ENCODE data around the gene PRSS27. TPM values are rescaled to one million over a fixed set of nuclear protein-coding genes. Genes with fewer than 3 reads are reported as not detected.

The PRSS27 gene
- total and polyA plus RNA-seq, 2 experiments from 2014 or later, result 12.1 to 17.0 TPM

GRCh38 chr16:2720719-2721633 is 952 bp upstream of the PRSS27 start:
- Histone ChIP-seq H3K36me3 (no peaks in the 10 kb centered on the region), H3K27ac (peak overlapping the region; percentile 64)
- peak; percentile 87 to 93 for DNase-seq (ENCODE audit: low read depth in 1 of 2, low spot score in 1 of 2)

GRCh38 chr16:2719328-2720063 is 528 bp downstream of the PRSS27 start:
- no peak for DNase-seq (ENCODE audit: low read depth in 1 of 2, low spot score in 1 of 2)
- no peaks in the 10 kb centered on the region for H3K27me3 ChIP-seq
- no peak overlapping the region for H3K4me3 ChIP-seq
- H3K9me3 ChIP-seq (ENCODE audit: low read depth), result no peaks in the 10 kb centered on the region
- TF ChIP-seq, protein P1, sequence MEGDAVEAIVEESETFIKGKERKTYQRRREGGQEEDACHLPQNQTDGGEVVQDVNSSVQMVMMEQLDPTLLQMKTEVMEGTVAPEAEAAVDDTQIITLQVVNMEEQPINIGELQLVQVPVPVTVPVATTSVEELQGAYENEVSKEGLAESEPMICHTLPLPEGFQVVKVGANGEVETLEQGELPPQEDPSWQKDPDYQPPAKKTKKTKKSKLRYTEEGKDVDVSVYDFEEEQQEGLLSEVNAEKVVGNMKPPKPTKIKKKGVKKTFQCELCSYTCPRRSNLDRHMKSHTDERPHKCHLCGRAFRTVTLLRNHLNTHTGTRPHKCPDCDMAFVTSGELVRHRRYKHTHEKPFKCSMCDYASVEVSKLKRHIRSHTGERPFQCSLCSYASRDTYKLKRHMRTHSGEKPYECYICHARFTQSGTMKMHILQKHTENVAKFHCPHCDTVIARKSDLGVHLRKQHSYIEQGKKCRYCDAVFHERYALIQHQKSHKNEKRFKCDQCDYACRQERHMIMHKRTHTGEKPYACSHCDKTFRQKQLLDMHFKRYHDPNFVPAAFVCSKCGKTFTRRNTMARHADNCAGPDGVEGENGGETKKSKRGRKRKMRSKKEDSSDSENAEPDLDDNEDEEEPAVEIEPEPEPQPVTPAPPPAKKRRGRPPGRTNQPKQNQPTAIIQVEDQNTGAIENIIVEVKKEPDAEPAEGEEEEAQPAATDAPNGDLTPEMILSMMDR (IDR thresholded peaks at IDR 0.05; ENCODE audit: low read depth, low read length), result no peak
- no peak overlapping the region for H3K27ac ChIP-seq
- no peaks in the 10 kb centered on the region for H3K4me1 ChIP-seq (ENCODE audit: low read depth)
- H3K36me3 ChIP-seq, result no peaks in the 10 kb centered on the region

More at GRCh38 chr16:2720719-2721633, 952 bp upstream of the PRSS27 start:
- Histone ChIP-seq H3K4me3 (peak overlapping the region; percentile 49), H3K9me3 (ENCODE audit: low read depth) (no peaks in the 10 kb centered on the region), H3K4me1 (ENCODE audit: low read depth) (no peaks in the 10 kb centered on the region), H3K27me3 (no peaks in the 10 kb centered on the region)
- TF ChIP-seq, protein P1 (IDR thresholded peaks at IDR 0.05; ENCODE audit: low read depth, low read length), result peak; percentile 44

GRCh38 chr16:2717383-2718263 is 2.4 kb downstream of the PRSS27 start:
- TF ChIP-seq, protein P1 (IDR thresholded peaks at IDR 0.05; ENCODE audit: low read depth, low read length), result no peak
- Histone ChIP-seq H3K36me3 (no peaks in the 10 kb centered on the region), H3K27ac (no peak overlapping the region), H3K4me3 (no peak overlapping the region), H3K9me3 (ENCODE audit: low read depth) (no peaks in the 10 kb centered on the region), H3K27me3 (no peaks in the 10 kb centered on the region), H3K4me1 (ENCODE audit: low read depth) (no peaks in the 10 kb centered on the region)
- DNase-seq (ENCODE audit: low read depth in 1 of 2, low spot score in 1 of 2), result no peak

- TF ChIP-seq, protein P1 (IDR thresholded peaks at IDR 0.05; ENCODE audit: low read depth, low read length), result no peak
- H3K27ac ChIP-seq, result no peak overlapping the region
- no peaks in the 10 kb centered on the region for H3K36me3 ChIP-seq
- H3K27me3 ChIP-seq, result no peaks in the 10 kb centered on the region
- DNase-seq (ENCODE audit: low read depth in 1 of 2, low spot score in 1 of 2), result no peak
- no peaks in the 10 kb centered on the region for H3K9me3 ChIP-seq (ENCODE audit: low read depth)
- H3K4me1 ChIP-seq (ENCODE audit: low read depth), result no peaks in the 10 kb centered on the region
- H3K4me3 ChIP-seq, result no peak overlapping the region
Observed at GRCh38 chr16:2716948-2717347, 3.1 kb downstream of the PRSS27 start.
